Astrocyte (in vitro differentiated cells and primary cell): ENCODE results near the gene CDCP1. TPM values are rescaled to one million over a fixed set of nuclear protein-coding genes. Genes with fewer than 3 reads are reported as not detected.
A peak's percentile ranks its signal among the peaks of the same experiment; 100 is the strongest.

ENCODE experiments used
- DNase-seq: peaks from one replicate; pipeline ENCODE4 v3.0.0-alpha.2; 2010; ENCODE audit warnings: low read depth
- FAIRE-seq: peaks from 2 replicates; lab custom pipeline; 2011; peaks lifted over from hg19 to GRCh38; lab: Jason Lieb, UNC
- H2AFZ ChIP-seq: 2 replicates; pipeline ENCODE4 v1.6.0; 2012; ENCODE audit warnings: low read depth, low read length, inconsistent platforms
- H3K27ac ChIP-seq: 2 replicates; pipeline ENCODE4 v1.5.1; 2011; ENCODE audit warnings: low read depth, low read length, inconsistent platforms
- H3K27me3 ChIP-seq: 2 replicates; pipeline ENCODE4 v1.6.0; 2011; ENCODE audit warnings: low read length, inconsistent platforms; ENCODE audit not compliant: insufficient read depth
- H3K36me3 ChIP-seq: 2 replicates; pipeline ENCODE4 v1.5.1; 2011; ENCODE audit warnings: low read length, inconsistent platforms; ENCODE audit not compliant: insufficient read depth
- H3K4me1 ChIP-seq: 2 replicates; pipeline ENCODE4 v1.5.1; 2011; ENCODE audit warnings: low read length, inconsistent platforms; ENCODE audit not compliant: insufficient read depth
- H3K4me2 ChIP-seq: 2 replicates; pipeline ENCODE4 v1.6.0; 2012; ENCODE audit warnings: low read length, inconsistent platforms
- H3K4me3 ChIP-seq: 2 replicates; pipeline ENCODE4 v1.5.1; 2011; ENCODE audit warnings: low read depth, mild to moderate bottlenecking, low read length, inconsistent platforms; ENCODE audit not compliant: insufficient read depth
- H3K79me2 ChIP-seq: 2 replicates; pipeline ENCODE4 v1.6.0; 2012; ENCODE audit warnings: mild to moderate bottlenecking, low read length, inconsistent platforms; ENCODE audit not compliant: insufficient read depth
- H3K9ac ChIP-seq: 2 replicates; pipeline ENCODE4 v1.6.0; 2012; ENCODE audit warnings: mild to moderate bottlenecking, low read length, inconsistent platforms
- H3K9me3 ChIP-seq: 2 replicates; pipeline ENCODE4 v1.5.1; 2012; ENCODE audit warnings: low read depth, mild to moderate bottlenecking, low read length, inconsistent platforms; ENCODE audit not compliant: insufficient read depth
- H4K20me1 ChIP-seq: 2 replicates; pipeline ENCODE4 v1.6.0; 2012; ENCODE audit warnings: low read length, inconsistent platforms; ENCODE audit not compliant: insufficient read depth
- H3K27ac Mint-ChIP-seq: one replicate; pipeline ENCODE4 v1.8.0; 2021; ENCODE audit warnings: mild to moderate bottlenecking, mixed read lengths; ENCODE audit not compliant: unreplicated experiment
- H3K27me3 Mint-ChIP-seq: one replicate; pipeline ENCODE4 v1.8.0; 2021; ENCODE audit warnings: low read depth, mixed read lengths; ENCODE audit not compliant: unreplicated experiment
- H3K36me3 Mint-ChIP-seq: one replicate; pipeline ENCODE4 v1.8.0; 2021; ENCODE audit warnings: low read depth, mixed read lengths; ENCODE audit not compliant: unreplicated experiment
- H3K4me1 Mint-ChIP-seq: one replicate; pipeline ENCODE4 v1.8.0; 2021; ENCODE audit warnings: low read depth, mixed read lengths; ENCODE audit not compliant: unreplicated experiment
- H3K4me3 Mint-ChIP-seq: one replicate; pipeline ENCODE4 v1.8.0; 2021; ENCODE audit warnings: mild to moderate bottlenecking, moderate library complexity, mixed read lengths; ENCODE audit not compliant: unreplicated experiment
- H3K9me3 Mint-ChIP-seq: one replicate; pipeline ENCODE4 v1.8.0; 2021; ENCODE audit warnings: mild to moderate bottlenecking, mixed read lengths; ENCODE audit not compliant: unreplicated experiment
- CTCF ChIP-seq: IDR thresholded peaks from 2 replicates; pipeline ENCODE4 v1.5.1; 2011; ENCODE audit warnings: low read depth, mild to moderate bottlenecking, inconsistent platforms, low read length, moderate library complexity; ENCODE audit not compliant: insufficient read depth
- EZH2 ChIP-seq: IDR thresholded peaks from 2 replicates; pipeline ENCODE4 v1.6.1; 2012; ENCODE audit warnings: mild to moderate bottlenecking, low read length, inconsistent platforms; ENCODE audit not compliant: insufficient read depth
- total RNA-seq: library from RNA; stranded (reverse); gene quantifications from 2 replicates; pipeline ENCODE4 v1.2.1, GENCODE V29; 2021

The CDCP1 gene
- total RNA-seq, 1 donor from 2014 or later, result 6.8 TPM

GRCh38 chr3:45043728-45044299 is 102.4 kb downstream of the CDCP1 start:
- H3K4me3 ChIP-seq, result no peak overlapping the region
- H3K4me2 ChIP-seq, result peak overlapping the region; percentile 66
- H3K4me1 ChIP-seq, result peaks cover 8% of the 10 kb centered on the region
- no peaks in the 10 kb centered on the region for H3K79me2 ChIP-seq
- H3K27ac ChIP-seq, result peak overlapping the region; percentile 52
- no peaks in the 10 kb centered on the region for H4K20me1 ChIP-seq
- DNase-seq (peak; percentile 88), FAIRE-seq (peak; percentile 89)
- H3K4me3 Mint-ChIP-seq, result no peak overlapping the region
- no peaks in the 10 kb centered on the region for H3K9me3 ChIP-seq
- peak overlapping the region; percentile 10 for H3K27ac Mint-ChIP-seq
- H3K9ac ChIP-seq, result peak overlapping the region; percentile 40
- no peaks in the 10 kb centered on the region for H3K27me3 ChIP-seq
- peaks cover 10% of the 10 kb centered on the region for H3K4me1 Mint-ChIP-seq
- no peaks in the 10 kb centered on the region for H3K9me3 Mint-ChIP-seq
- H3K27me3 Mint-ChIP-seq, result peaks cover 10% of the 10 kb centered on the region
- peak overlapping the region; percentile 72 for H2AFZ ChIP-seq
- H3K36me3 Mint-ChIP-seq, result no peaks in the 10 kb centered on the region
- TF ChIP-seq CTCF (peak; percentile 14), EZH2 (no peak)
- no peaks in the 10 kb centered on the region for H3K36me3 ChIP-seq

- Mint-ChIP-seq H3K9me3 (no peaks in the 10 kb centered on the region), H3K4me3 (no peak overlapping the region), H3K27ac (no peak overlapping the region), H3K27me3 (peaks cover 8% of the 10 kb centered on the region), H3K4me1 (peaks cover 10% of the 10 kb centered on the region), H3K36me3 (no peaks in the 10 kb centered on the region)
- peaks cover 8% of the 10 kb centered on the region for H3K4me1 ChIP-seq
- no peaks in the 10 kb centered on the region for H3K79me2 ChIP-seq
- no peak for DNase-seq
- no peaks in the 10 kb centered on the region for H3K36me3 ChIP-seq
- H3K4me2 ChIP-seq, result no peak overlapping the region
- no peaks in the 10 kb centered on the region for H4K20me1 ChIP-seq
- H3K27ac ChIP-seq, result no peak overlapping the region
- H3K9ac ChIP-seq, result no peak overlapping the region
- H2AFZ ChIP-seq, result no peak overlapping the region
- H3K27me3 ChIP-seq, result no peaks in the 10 kb centered on the region
- TF ChIP-seq CTCF (no peak), EZH2 (no peak)
- H3K4me3 ChIP-seq, result no peak overlapping the region
- no peak for FAIRE-seq
- no peaks in the 10 kb centered on the region for H3K9me3 ChIP-seq
Measured at GRCh38 chr3:45042162-45042561, 104.0 kb downstream of the CDCP1 start.

- Mint-ChIP-seq H3K4me1 (peaks cover 10% of the 10 kb centered on the region), H3K27ac (no peak overlapping the region), H3K9me3 (no peaks in the 10 kb centered on the region), H3K4me3 (no peak overlapping the region), H3K36me3 (no peaks in the 10 kb centered on the region), H3K27me3 (peaks cover 8% of the 10 kb centered on the region)
- Histone ChIP-seq H3K4me1 (peaks cover 8% of the 10 kb centered on the region), H3K4me2 (no peak overlapping the region), H3K36me3 (no peaks in the 10 kb centered on the region), H3K27ac (no peak overlapping the region), H3K27me3 (no peaks in the 10 kb centered on the region), H3K9me3 (no peaks in the 10 kb centered on the region), H2AFZ (no peak overlapping the region), H3K79me2 (no peaks in the 10 kb centered on the region), H3K4me3 (no peak overlapping the region), H3K9ac (no peak overlapping the region), H4K20me1 (no peaks in the 10 kb centered on the region)
- no peak for FAIRE-seq
- no peak for TF ChIP-seq CTCF
- TF ChIP-seq EZH2, result no peak
- no peak for DNase-seq
Measured at GRCh38 chr3:45041666-45042065, 104.5 kb downstream of the CDCP1 start.
